ENCODE results near the gene APP. TPM values are rescaled to one million over a fixed set of nuclear protein-coding genes. Genes with fewer than 3 reads are reported as not detected.
A peak's percentile ranks its signal among the peaks of the same experiment; 100 is the strongest.

The APP gene
- total RNA-seq, 4 donors from 2014 or later: 234 to 376 (median 343) TPM

GRCh38 chr21:25938658-25939395, 231.7 kb downstream of the APP start:
- no peaks in the 10 kb centered on the region for H3K9me3 ChIP-seq
- H3K27me3 ChIP-seq: no peaks in the 10 kb centered on the region
- H3K36me3 ChIP-seq: no peaks in the 10 kb centered on the region
- no peak overlapping the region for H3K4me3 ChIP-seq
- 67% methylated on average over 10 of the region's 10 CpGs for WGBS
- TF ChIP-seq POLR2AphosphoS5 (IDR thresholded peaks at IDR 0.05) (no peak), POLR2A (IDR thresholded peaks at IDR 0.05) (no peak), EP300 (IDR thresholded peaks at IDR 0.05) (no peak)
- TF ChIP-seq, protein P1, sequence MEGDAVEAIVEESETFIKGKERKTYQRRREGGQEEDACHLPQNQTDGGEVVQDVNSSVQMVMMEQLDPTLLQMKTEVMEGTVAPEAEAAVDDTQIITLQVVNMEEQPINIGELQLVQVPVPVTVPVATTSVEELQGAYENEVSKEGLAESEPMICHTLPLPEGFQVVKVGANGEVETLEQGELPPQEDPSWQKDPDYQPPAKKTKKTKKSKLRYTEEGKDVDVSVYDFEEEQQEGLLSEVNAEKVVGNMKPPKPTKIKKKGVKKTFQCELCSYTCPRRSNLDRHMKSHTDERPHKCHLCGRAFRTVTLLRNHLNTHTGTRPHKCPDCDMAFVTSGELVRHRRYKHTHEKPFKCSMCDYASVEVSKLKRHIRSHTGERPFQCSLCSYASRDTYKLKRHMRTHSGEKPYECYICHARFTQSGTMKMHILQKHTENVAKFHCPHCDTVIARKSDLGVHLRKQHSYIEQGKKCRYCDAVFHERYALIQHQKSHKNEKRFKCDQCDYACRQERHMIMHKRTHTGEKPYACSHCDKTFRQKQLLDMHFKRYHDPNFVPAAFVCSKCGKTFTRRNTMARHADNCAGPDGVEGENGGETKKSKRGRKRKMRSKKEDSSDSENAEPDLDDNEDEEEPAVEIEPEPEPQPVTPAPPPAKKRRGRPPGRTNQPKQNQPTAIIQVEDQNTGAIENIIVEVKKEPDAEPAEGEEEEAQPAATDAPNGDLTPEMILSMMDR (IDR thresholded peaks at IDR 0.05): no peak
- no peak for DNase-seq (ENCODE audit: low spot score in 2 of 2)
- H3K4me1 ChIP-seq: peaks cover 28% of the 10 kb centered on the region
- no peak overlapping the region for H3K27ac ChIP-seq

DNA sequence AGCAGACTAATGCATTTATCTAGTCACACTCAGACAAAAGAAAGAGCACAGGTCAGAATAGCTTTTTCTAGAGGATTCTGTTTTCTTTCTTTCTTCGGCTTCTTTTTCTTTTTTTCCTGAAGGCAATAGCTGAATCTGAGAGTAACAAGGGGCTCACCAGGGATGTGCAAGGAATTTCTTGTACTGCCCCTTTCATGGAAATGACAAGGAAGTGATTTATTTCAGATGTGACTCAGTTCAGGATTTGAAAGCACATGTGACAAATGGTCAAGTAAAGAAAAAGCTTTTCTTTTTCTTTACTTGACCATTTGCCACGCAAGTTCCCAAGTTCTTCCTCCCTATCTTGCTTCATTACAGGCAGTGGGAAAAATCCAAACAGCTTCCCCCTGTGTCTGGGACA, 233.8 kb downstream of the APP start:
- H3K27me3 ChIP-seq: no peaks in the 10 kb centered on the region
- H3K4me1 ChIP-seq: peaks cover 28% of the 10 kb centered on the region
- DNase-seq (ENCODE audit: low spot score in 2 of 2): no peak
- no peak overlapping the region for H3K27ac ChIP-seq
- H3K9me3 ChIP-seq: no peaks in the 10 kb centered on the region
- TF ChIP-seq POLR2A (IDR thresholded peaks at IDR 0.05) (no peak), POLR2AphosphoS5 (IDR thresholded peaks at IDR 0.05) (no peak), EP300 (IDR thresholded peaks at IDR 0.05) (no peak)
- TF ChIP-seq, protein P1 (IDR thresholded peaks at IDR 0.05): no peak
- H3K36me3 ChIP-seq: no peaks in the 10 kb centered on the region
- WGBS: 86% methylated on average over 2 of the region's 2 CpGs
- no peak overlapping the region for H3K4me3 ChIP-seq

GRCh38 chr21:25934771-25935224, 235.8 kb downstream of the APP start:
- peak in 1 of 2 donors; percentile 85 for DNase-seq (ENCODE audit: low spot score in 2 of 2)
- TF ChIP-seq EP300 (IDR thresholded peaks at IDR 0.05) (no peak), POLR2AphosphoS5 (IDR thresholded peaks at IDR 0.05) (peak in 1 of 3 donors; percentile 61)

GRCh38 chr21:25934130-25934529, 236.4 kb downstream of the APP start:
- Histone ChIP-seq H3K9me3 (no peaks in the 10 kb centered on the region), H3K4me3 (no peak overlapping the region), H3K27me3 (no peaks in the 10 kb centered on the region), H3K27ac (peak overlapping the region; percentile 25), H3K36me3 (no peaks in the 10 kb centered on the region), H3K4me1 (peaks cover 43% of the 10 kb centered on the region)
- WGBS: 93% methylated on average over 6 of the region's 6 CpGs
- DNase-seq (ENCODE audit: low spot score in 2 of 2): no peak
- TF ChIP-seq POLR2AphosphoS5 (IDR thresholded peaks at IDR 0.05): no peak
- no peak for TF ChIP-seq POLR2A (IDR thresholded peaks at IDR 0.05)
- no peak for TF ChIP-seq EP300 (IDR thresholded peaks at IDR 0.05)
- TF ChIP-seq, protein P1 (IDR thresholded peaks at IDR 0.05): no peak

More at GRCh38 chr21:25934771-25935224, 235.8 kb downstream of the APP start:
- peaks cover 46% of the 10 kb centered on the region for H3K4me1 ChIP-seq
- peak overlapping the region; percentile 53 for H3K27ac ChIP-seq
- H3K36me3 ChIP-seq: no peaks in the 10 kb centered on the region
- no peak overlapping the region for H3K4me3 ChIP-seq
- WGBS: 42% methylated on average over 4 of the region's 4 CpGs
- no peaks in the 10 kb centered on the region for H3K27me3 ChIP-seq
- H3K9me3 ChIP-seq: no peaks in the 10 kb centered on the region

DNA sequence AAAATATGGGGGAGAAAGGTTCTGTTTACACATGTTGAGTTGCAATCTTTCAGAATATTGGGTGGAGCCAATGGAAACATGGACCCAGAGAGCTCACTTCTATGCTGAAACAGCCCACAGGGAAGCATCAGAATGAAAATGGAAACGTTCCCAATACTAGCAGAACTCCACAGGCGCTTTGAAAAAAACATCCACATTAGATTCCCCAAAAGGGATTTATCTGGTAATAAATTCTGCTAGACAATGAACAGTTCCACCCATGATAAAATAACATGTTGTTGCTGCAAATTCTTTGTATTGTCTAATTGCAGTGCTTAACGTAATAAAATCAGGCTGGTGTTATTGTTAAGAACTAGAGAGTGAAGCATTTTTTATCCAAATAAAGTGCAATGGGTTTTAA, 238.8 kb downstream of the APP start:
- Histone ChIP-seq H3K4me3 (no peak overlapping the region), H3K27me3 (no peaks in the 10 kb centered on the region), H3K4me1 (peaks cover 40% of the 10 kb centered on the region), H3K36me3 (no peaks in the 10 kb centered on the region), H3K27ac (no peak overlapping the region), H3K9me3 (no peaks in the 10 kb centered on the region)
- TF ChIP-seq EP300 (IDR thresholded peaks at IDR 0.05) (no peak), POLR2A (IDR thresholded peaks at IDR 0.05) (no peak), POLR2AphosphoS5 (IDR thresholded peaks at IDR 0.05) (no peak)
- TF ChIP-seq, protein P1 (IDR thresholded peaks at IDR 0.05): no peak
- no peak for DNase-seq (ENCODE audit: low spot score in 2 of 2)
- 40% methylated on average over 3 of the region's 3 CpGs for WGBS
